Tibial nerve (tissue), 3 donors: Measurements from ENCODE around the gene MPP2.

Experiments
- POLR2A ChIP-seq, 2 donors: fragments of 450-650 bp; IDR thresholded peaks; one replicate each; pipeline ENCODE4 v1.6.1; 2017; ENCODE audit warnings: antibody characterized with exemption in 2 of 2, mild to moderate bottlenecking in 2 of 2, moderate library complexity in 2 of 2
- TF ChIP-seq, protein P1 (sequence below), 5 experiments: fragments of 200-600 bp in 3 of 5; fragments of 450-650 bp in 2 of 5; sonication (generic) in 3 of 5; IDR thresholded peaks; one replicate each; pipeline ENCODE4 v1.5.1; 2016 to 2019; ENCODE audit warnings: antibody characterized with exemption in 5 of 5, mild to moderate bottlenecking in 3 of 5, moderate library complexity in 2 of 5

DNA sequence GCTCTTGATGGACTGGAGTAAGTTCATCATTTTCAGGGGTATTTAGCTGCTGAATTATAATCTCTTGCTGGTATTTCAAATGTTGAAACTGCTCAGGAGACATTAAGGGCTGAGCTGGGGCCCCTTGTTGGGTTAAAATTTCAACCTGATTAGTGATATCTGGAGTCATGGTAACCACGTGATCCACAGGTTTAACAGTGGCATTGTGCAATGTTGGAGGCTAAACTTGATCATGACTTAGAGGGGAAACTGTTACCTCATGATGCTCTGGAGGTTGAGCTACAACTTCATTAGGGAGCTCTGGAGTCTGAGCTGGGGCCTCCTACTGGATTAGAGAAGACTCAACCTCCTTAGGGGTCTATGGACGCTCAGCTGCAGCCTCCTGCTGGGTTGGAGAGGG lies 17.2 kb upstream of the MPP2 start:
- TF ChIP-seq, protein P1, sequence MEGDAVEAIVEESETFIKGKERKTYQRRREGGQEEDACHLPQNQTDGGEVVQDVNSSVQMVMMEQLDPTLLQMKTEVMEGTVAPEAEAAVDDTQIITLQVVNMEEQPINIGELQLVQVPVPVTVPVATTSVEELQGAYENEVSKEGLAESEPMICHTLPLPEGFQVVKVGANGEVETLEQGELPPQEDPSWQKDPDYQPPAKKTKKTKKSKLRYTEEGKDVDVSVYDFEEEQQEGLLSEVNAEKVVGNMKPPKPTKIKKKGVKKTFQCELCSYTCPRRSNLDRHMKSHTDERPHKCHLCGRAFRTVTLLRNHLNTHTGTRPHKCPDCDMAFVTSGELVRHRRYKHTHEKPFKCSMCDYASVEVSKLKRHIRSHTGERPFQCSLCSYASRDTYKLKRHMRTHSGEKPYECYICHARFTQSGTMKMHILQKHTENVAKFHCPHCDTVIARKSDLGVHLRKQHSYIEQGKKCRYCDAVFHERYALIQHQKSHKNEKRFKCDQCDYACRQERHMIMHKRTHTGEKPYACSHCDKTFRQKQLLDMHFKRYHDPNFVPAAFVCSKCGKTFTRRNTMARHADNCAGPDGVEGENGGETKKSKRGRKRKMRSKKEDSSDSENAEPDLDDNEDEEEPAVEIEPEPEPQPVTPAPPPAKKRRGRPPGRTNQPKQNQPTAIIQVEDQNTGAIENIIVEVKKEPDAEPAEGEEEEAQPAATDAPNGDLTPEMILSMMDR (IDR thresholded peaks at IDR 0.05), result no peak
- TF ChIP-seq POLR2A (IDR thresholded peaks at IDR 0.05), result no peak
